Measurements from ENCODE around the gene TENM4. TPM values are rescaled to one million over a fixed set of nuclear protein-coding genes. Genes with fewer than 3 reads are reported as not detected.

The TENM4 gene
- total and polyA plus RNA-seq, 10 of the 15 experiments (the other 5 are each of a cell fraction or from before 2014, with no cell fraction given): 0.03 to 0.12 (median 0.06) TPM; not detected in 7

GRCh38 chr11:79055856-79056631, 384.8 kb downstream of the TENM4 start (continued):
- TF ChIP-seq FOXM1 (IDR thresholded peaks at IDR 0.05; ENCODE audit: low read depth, low read length) (no peak), TBL1XR1 (IDR thresholded peaks at IDR 0.05; ENCODE audit: low read depth, low read length) (no peak), RCOR1 (conservative IDR thresholded peaks at IDR 0.05; ENCODE audit: low read depth, low read length) (no peak), STAT1 (conservative IDR thresholded peaks at IDR 0.05) (no peak)

DNA sequence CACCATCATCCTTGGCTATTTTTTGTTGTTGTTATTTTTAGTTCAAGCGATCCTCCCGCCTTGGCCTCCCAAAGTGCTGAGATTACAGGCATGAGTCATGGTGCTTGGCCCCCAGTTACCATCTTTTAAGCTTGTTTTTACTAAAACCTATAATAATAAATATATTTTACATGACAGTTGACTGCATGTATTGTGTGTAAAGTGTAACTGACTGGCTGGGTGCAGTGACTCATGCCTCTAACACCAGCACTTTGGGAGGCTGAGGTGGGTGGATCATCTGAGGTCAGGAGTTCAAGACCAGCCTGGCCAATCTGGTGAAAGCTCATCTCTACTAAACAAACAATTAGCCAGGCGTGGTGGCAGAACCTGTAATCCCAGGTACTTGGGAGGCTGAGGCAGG, 386.2 kb downstream of the TENM4 start:
- BruUV-seq (replicated peaks): no TSS peak
- Histone ChIP-seq H4K20me1 (ENCODE audit: control insufficient read depth, insufficient read depth) (no peaks in the 10 kb centered on the region), H3K27ac (ENCODE audit: control insufficient read depth, insufficient read depth) (no peak overlapping the region), H3K4me3 (no peak overlapping the region), H2AFZ (ENCODE audit: control insufficient read depth, low read depth, low read length) (no peak overlapping the region), H3K36me3 (ENCODE audit: control insufficient read depth in 2 of 2, insufficient read depth in 2 of 2, low read length in 1 of 2) (no peaks in the 10 kb centered on the region; a peak in 1 of 4 replicates), H3K79me2 (ENCODE audit: control insufficient read depth, insufficient read depth, low read length) (no peaks in the 10 kb centered on the region), H3K4me2 (ENCODE audit: control insufficient read depth, insufficient read depth) (no peak overlapping the region), H3K4me1 (ENCODE audit: control insufficient read depth, insufficient read depth, low read length) (no peaks in the 10 kb centered on the region), H3K27me3 (replicated peaks in 1 of 2; ENCODE audit: control insufficient read depth in 2 of 2, insufficient read depth in 2 of 2, low read length in 1 of 2) (no peaks in the 10 kb centered on the region), H3K9ac (ENCODE audit: control insufficient read depth, insufficient read depth, low read length) (no peak overlapping the region), H3K9me3 (replicated peaks; ENCODE audit: control insufficient read depth, insufficient read depth, low read length) (no peaks in the 10 kb centered on the region)
- no peak for FAIRE-seq
- ChIA-PET CTCF (interaction anchor here (0.6 to 1.2 kb wide), 5 partner anchors 9 to 508 kb away, joined by 3 to 6 read pairs (median 3); no protein-coding TSS in a partner anchor), POLR2A (no interaction called here), SMC1A (ENCODE audit: uncharacterized antibody, unreplicated experiment) (interaction anchor here (0.7 kb wide), 1 partner anchor 43 kb away, joined by 4 read pairs; no protein-coding TSS in a partner anchor), RAD21 (ENCODE audit: unreplicated experiment) (interaction anchor here (1.2 to 2.5 kb wide), 2 partner anchors 45 to 98 kb away, joined by 3 to 6 read pairs; no protein-coding TSS in a partner anchor)
- DNase-seq (ENCODE audit: low read depth, low spot score): no peak
- in situ Hi-C loops (cut with MboI): no loop called here
- WGBS (ENCODE audit: insufficient coverage, insufficient replicate concordance, low lambda C conversion rate, missing lambda C conversion rate): 29% methylated on average over 3 of the region's 3 CpGs
- no peak for ATAC-seq
- intact Hi-C loops (cut with micrococcal nuclease; ENCODE audit: unreplicated experiment): no loop called here
- no peak for TF ChIP-seq ZBTB40 (IDR thresholded peaks at IDR 0.05; ENCODE audit: borderline replicate concordance)
- TF ChIP-seq, protein P1, sequence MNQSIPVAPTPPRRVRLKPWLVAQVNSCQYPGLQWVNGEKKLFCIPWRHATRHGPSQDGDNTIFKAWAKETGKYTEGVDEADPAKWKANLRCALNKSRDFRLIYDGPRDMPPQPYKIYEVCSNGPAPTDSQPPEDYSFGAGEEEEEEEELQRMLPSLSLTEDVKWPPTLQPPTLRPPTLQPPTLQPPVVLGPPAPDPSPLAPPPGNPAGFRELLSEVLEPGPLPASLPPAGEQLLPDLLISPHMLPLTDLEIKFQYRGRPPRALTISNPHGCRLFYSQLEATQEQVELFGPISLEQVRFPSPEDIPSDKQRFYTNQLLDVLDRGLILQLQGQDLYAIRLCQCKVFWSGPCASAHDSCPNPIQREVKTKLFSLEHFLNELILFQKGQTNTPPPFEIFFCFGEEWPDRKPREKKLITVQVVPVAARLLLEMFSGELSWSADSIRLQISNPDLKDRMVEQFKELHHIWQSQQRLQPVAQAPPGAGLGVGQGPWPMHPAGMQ (IDR thresholded peaks at IDR 0.05; ENCODE audit: borderline replicate concordance): no peak
- TF ChIP-seq CHD4 (IDR thresholded peaks at IDR 0.05): no peak
